Neutrophil (primary cell): Measurements from ENCODE around the gene B3GNT7.
"Not testable (repeated sequence)": the region's sequence is repeated elsewhere in the genome, so short reads cannot be mapped to it uniquely, and the experiment has no call there.

Experiments
- H3K27ac ChIP-seq: fragments of 200-600 bp; sonication (generic); 2 replicates; pipeline ENCODE4 v1.5.1; 2016; ENCODE audit warnings: mild to moderate bottlenecking, moderate library complexity
- H3K27me3 ChIP-seq: fragments of 200-600 bp; sonication (generic); 2 replicates; pipeline ENCODE4 v1.6.0; 2016; ENCODE audit warnings: mild to moderate bottlenecking
- H3K36me3 ChIP-seq: fragments of 200-600 bp; sonication (generic); 2 replicates; pipeline ENCODE4 v1.5.1; 2017
- H3K4me1 ChIP-seq, 2 experiments: fragments of 200-600 bp in 1 of 2; sonication (generic) in 1 of 2; 1 replicate in 1 of 2; 2 replicates in 1 of 2; pipeline versions ENCODE4 v1.5.1 to v1.6.1; 2013 to 2016; ENCODE audit warnings: low read depth in 1 of 2, low read length in 1 of 2, mild to moderate bottlenecking in 1 of 2, moderate library complexity in 1 of 2; ENCODE audit not compliant: control insufficient read depth in 1 of 2, insufficient read depth in 1 of 2
- H3K4me3 ChIP-seq, 2 experiments: fragments of 200-600 bp in 1 of 2; sonication (generic) in 1 of 2; 1 replicate in 1 of 2; 2 replicates in 1 of 2; pipeline ENCODE4 v1.5.1; 2013 to 2016; ENCODE audit warnings: low read depth in 1 of 2, low read length in 1 of 2, mild to moderate bottlenecking in 1 of 2, moderate library complexity in 1 of 2
- H3K9me3 ChIP-seq: fragments of 200-600 bp; sonication (generic); 2 replicates; pipeline ENCODE4 v1.5.1; 2016
- CTCF ChIP-seq: fragments of 200-600 bp; sonication (generic); IDR thresholded peaks from 2 replicates; pipeline ENCODE4 v1.5.1; 2016; ENCODE audit warnings: antibody characterized with exemption

B3GNT7 gene

GRCh38 chr2:231395188-231396057 is at the start of gene B3GNT7:
B3GNT7 (plus strand) TSS chr2:231395710; CDS start chr2:231395804, 94 bp downstream.
- peak within 1 kb of the TSS; percentile 25 to 45 for H3K4me3 ChIP-seq
- no peak within 1 kb of the TSS for H3K27ac ChIP-seq
- peaks cover 12% of the 10 kb centered on the region for H3K27me3 ChIP-seq
- no peaks in the 10 kb centered on the region for H3K9me3 ChIP-seq
- H3K36me3 ChIP-seq, result peaks cover 7% of the 10 kb centered on the region
- no peak for TF ChIP-seq CTCF
- peaks cover 28 to 53% of the 10 kb centered on the region in 2 experiments for H3K4me1 ChIP-seq

DNA sequence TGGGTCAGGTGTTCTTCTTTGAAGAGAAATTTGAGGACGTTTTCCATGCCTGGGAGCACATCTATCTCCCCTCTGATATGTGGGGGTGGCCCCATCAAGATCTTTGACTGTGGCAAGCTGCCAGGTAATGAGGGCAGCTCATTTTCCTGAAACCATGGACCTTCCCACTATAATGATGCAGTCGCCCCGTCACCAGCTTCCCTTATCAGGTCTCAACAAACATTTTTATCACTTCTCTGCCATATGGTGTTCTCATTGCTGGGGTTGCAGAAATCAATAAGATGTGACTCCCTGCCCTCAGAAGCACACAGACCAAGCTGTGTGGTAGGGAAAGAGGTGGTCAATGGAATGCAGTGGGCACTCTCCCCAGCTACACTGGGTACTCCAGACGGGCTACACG is 48.4 kb upstream of the B3GNT7 start:
- H3K27ac ChIP-seq, result no peak overlapping the region
- H3K36me3 ChIP-seq, result no peaks in the 10 kb centered on the region
- TF ChIP-seq CTCF, result no peak
- no peaks in the 10 kb centered on the region for H3K9me3 ChIP-seq
- H3K4me3 ChIP-seq, result no peak overlapping the region
- H3K4me1 ChIP-seq, result peaks cover 34 to 39% of the 10 kb centered on the region in 2 experiments
- H3K27me3 ChIP-seq, result no peaks in the 10 kb centered on the region

- no peak overlapping the region for H3K27ac ChIP-seq
- no peaks in the 10 kb centered on the region for H3K36me3 ChIP-seq
- peaks cover 29 to 34% of the 10 kb centered on the region in 2 experiments for H3K4me1 ChIP-seq
- no peak for TF ChIP-seq CTCF
- no peak overlapping the region for H3K4me3 ChIP-seq
- no peaks in the 10 kb centered on the region for H3K9me3 ChIP-seq
- no peaks in the 10 kb centered on the region for H3K27me3 ChIP-seq
These were observed 47.9 kb upstream of the B3GNT7 start for GRCh38 chr2:231347638-231348037.

DNA sequence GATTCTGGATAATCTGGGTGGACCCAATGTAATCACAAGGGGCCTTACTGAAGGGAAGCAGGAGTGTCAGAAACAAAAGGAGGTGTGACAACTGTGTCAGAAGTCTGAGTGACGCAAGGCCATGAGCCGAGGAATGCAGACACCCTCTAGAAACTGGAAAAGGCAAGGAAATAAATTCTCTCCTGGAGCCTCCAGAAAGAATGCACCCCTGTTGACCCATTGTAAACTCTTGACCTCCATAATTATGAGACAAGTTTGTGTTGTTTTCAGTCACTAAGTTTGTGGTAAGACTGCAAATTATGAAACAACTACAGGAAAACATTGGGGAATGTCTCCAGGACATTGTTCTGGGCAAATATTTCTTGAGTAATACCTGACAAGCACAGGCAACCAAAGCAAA is 47.3 kb upstream of the B3GNT7 start:
- no peaks in the 10 kb centered on the region for H3K36me3 ChIP-seq
- H3K27me3 ChIP-seq, result no peaks in the 10 kb centered on the region
- H3K27ac ChIP-seq, result no peak overlapping the region
- no peak for TF ChIP-seq CTCF
- H3K9me3 ChIP-seq, result no peaks in the 10 kb centered on the region
- H3K4me1 ChIP-seq, result peaks cover 23 to 28% of the 10 kb centered on the region in 2 experiments
- H3K4me3 ChIP-seq, result no peak overlapping the region

DNA sequence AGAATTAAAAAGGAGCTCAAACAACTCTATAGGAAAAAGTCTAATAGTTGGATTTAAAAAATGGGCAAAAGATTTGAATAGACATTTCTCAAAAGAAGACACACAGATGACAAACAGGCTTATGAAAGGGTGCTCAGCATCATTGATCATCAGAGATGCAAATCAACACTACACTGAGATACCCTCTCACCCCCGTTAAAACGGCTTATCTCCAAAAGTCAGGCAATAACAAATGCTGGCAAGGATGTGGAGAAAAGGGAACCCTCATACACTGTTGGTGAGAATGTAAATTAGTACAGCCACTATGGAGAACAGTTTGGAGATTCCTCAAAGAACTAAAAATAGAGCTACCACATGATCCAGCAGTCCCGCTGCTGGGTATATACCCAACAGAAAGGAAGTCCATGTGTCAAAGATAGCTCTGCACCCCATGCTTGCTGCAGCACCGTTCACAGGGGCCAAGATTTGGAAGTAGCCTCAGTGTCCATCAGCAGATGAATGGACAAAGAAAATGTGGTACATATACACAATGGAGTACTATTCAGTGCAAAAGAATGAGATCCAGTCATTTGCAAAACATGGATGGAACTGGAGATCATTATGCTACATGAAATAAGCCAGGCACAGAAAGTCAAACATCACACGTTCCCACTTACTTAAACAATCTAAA is 46.7 kb upstream of the B3GNT7 start:
- H3K9me3 ChIP-seq, result no peaks in the 10 kb centered on the region
- no peak overlapping the region for H3K4me3 ChIP-seq
- TF ChIP-seq CTCF, result no peak
- H3K36me3 ChIP-seq, result no peaks in the 10 kb centered on the region
- peaks cover 22 to 24% of the 10 kb centered on the region in 2 experiments for H3K4me1 ChIP-seq
- no peaks in the 10 kb centered on the region for H3K27me3 ChIP-seq
- no peak overlapping the region for H3K27ac ChIP-seq

DNA sequence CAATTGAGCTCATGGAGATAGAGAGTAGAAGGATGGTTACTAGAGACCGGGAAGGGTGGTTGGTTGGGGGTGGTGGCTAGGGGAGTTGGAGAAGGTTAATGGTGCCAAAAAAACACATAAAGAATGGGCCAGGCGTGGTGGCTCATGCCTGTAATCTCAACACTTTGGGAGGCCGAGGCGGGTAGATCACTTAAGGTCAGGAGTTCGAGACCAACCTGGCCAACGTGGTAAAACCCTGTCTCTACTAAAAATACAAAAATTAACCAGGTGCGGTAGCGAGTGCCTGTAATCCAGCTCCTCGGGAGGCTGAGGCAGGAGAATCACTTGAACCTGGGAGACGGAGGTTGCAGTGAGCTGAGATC is 46.2 kb upstream of the B3GNT7 start:
- peaks cover 22 to 24% of the 10 kb centered on the region in 2 experiments for H3K4me1 ChIP-seq

More for the DNA sequence above, 46.2 kb upstream of the B3GNT7 start:
- not testable (repeated sequence) for H3K9me3 ChIP-seq, H3K27ac ChIP-seq, H3K36me3 ChIP-seq, H3K27me3 ChIP-seq, H3K4me3 ChIP-seq
